HEK293 (cell line): ENCODE results near the gene STK39.

Source experiments
- CTCF ChIA-PET: fragments of 350-600 bp; formaldehyde crosslinking; extraction: SDS; loops from one replicate; lab custom pipeline; 2021; ENCODE audit warnings: antibody characterized with exemption; lab: Yijun Ruan, JAX
- POLR2A ChIA-PET: fragments of 300-600 bp; formaldehyde crosslinking; extraction: SDS; loops from one replicate; lab custom pipeline; 2020; ENCODE audit warnings: antibody characterized with exemption, inconsistent platforms; lab: Yijun Ruan, JAX
- H3K27ac ChIP-seq: fragments of 200-500 bp; sonication (Bioruptor generic); 2 replicates; pipeline ENCODE4 v1.5.1; 2014; ENCODE audit warnings: low read depth, low read length, control low read depth, inconsistent platforms; ENCODE audit errors: extremely low read depth
- H3K36me3 ChIP-seq, 2 experiments: fragments of 200-500 bp in 1 of 2; sonication (Bioruptor generic) in 1 of 2; 1 replicate in 1 of 2; 2 replicates in 1 of 2; pipeline ENCODE4 v1.5.1; 2014 to 2017; ENCODE audit warnings: inconsistent platforms in 2 of 2, low read length in 2 of 2; ENCODE audit not compliant: control insufficient read depth in 2 of 2, insufficient read depth in 1 of 2
- H3K4me1 ChIP-seq: fragments of 200-500 bp; sonication (Bioruptor generic); 2 replicates; pipeline ENCODE4 v1.5.1; 2014; ENCODE audit warnings: mild to moderate bottlenecking, low read length, inconsistent platforms; ENCODE audit not compliant: control insufficient read depth, insufficient read depth
- H3K4me3 ChIP-seq: 2 replicates; pipeline ENCODE4 v1.5.1; 2011; ENCODE audit warnings: low read depth, mild to moderate bottlenecking, control low read depth, low read length, moderate library complexity
- H3K9me3 ChIP-seq: fragments of 200-500 bp; sonication (Bioruptor generic); 2 replicates; pipeline ENCODE4 v1.5.1; 2014; ENCODE audit warnings: low read depth, low read length, inconsistent platforms; ENCODE audit not compliant: control insufficient read depth, insufficient read depth
- GLI2 ChIP-seq: fragments of 450-650 bp; formaldehyde crosslinking; IDR thresholded peaks from 2 replicates; pipeline ENCODE4; 2017; ENCODE audit warnings: missing biosample characterization, missing genetic modification characterization, low read depth, borderline replicate concordance
- GLIS2 ChIP-seq: fragments of 450-650 bp; formaldehyde crosslinking; IDR thresholded peaks from 2 replicates; pipeline ENCODE4 v1.5.1; 2016; ENCODE audit warnings: missing biosample characterization, missing genetic modification characterization
- IKZF3 ChIP-seq: fragments of 450-650 bp; IDR thresholded peaks from 2 replicates; pipeline ENCODE4 v1.5.0; 2018; ENCODE audit warnings: missing biosample characterization, mild to moderate bottlenecking, missing genetic modification characterization, moderate library complexity
- KLF1 ChIP-seq: fragments of 450-650 bp; formaldehyde crosslinking; IDR thresholded peaks from 2 replicates; pipeline ENCODE4 v1.5.1; 2016; ENCODE audit warnings: missing biosample characterization, missing genetic modification characterization
- KLF7 ChIP-seq: fragments of 450-650 bp; formaldehyde crosslinking; IDR thresholded peaks from 2 replicates; pipeline ENCODE4 v1.5.1; 2016; ENCODE audit warnings: missing biosample characterization, missing genetic modification characterization, borderline replicate concordance
- PRDM2 ChIP-seq: fragments of 450-650 bp; formaldehyde crosslinking; IDR thresholded peaks from 2 replicates; pipeline ENCODE4 v1.5.1; 2016; ENCODE audit warnings: missing biosample characterization, missing genetic modification characterization, borderline replicate concordance
- PRDM6 ChIP-seq: fragments of 450-650 bp; formaldehyde crosslinking; IDR thresholded peaks from 2 replicates; pipeline ENCODE4 v1.5.1; 2017; ENCODE audit warnings: missing biosample characterization, missing genetic modification characterization
- SCRT2 ChIP-seq: fragments of 450-650 bp; formaldehyde crosslinking; IDR thresholded peaks from 2 replicates; pipeline ENCODE4 v1.5.1; 2016; ENCODE audit warnings: missing biosample characterization, missing genetic modification characterization
- TRIM28 ChIP-seq: IDR thresholded peaks from 2 replicates; pipeline ENCODE4 v1.6.1; 2011; ENCODE audit warnings: low read length, control low read depth, borderline replicate concordance
- ZNF155 ChIP-seq: fragments of 450-650 bp; formaldehyde crosslinking; IDR thresholded peaks from 2 replicates; pipeline ENCODE4 v1.5.1; 2016; ENCODE audit warnings: missing biosample characterization, missing genetic modification characterization
- ZNF214 ChIP-seq: fragments of 450-650 bp; formaldehyde crosslinking; IDR thresholded peaks from 2 replicates; pipeline ENCODE4 v1.5.1; 2017; ENCODE audit warnings: missing biosample characterization, mild to moderate bottlenecking, missing genetic modification characterization, borderline replicate concordance
- ZNF280C ChIP-seq: fragments of 450-650 bp; formaldehyde crosslinking; IDR thresholded peaks from 2 replicates; pipeline ENCODE4 v1.5.1; 2016; ENCODE audit warnings: missing biosample characterization, missing genetic modification characterization
- ZNF341 ChIP-seq: fragments of 450-650 bp; formaldehyde crosslinking; IDR thresholded peaks from 2 replicates; pipeline ENCODE4; 2016; ENCODE audit warnings: low read depth, missing biosample characterization, missing genetic modification characterization
- ZNF549 ChIP-seq: fragments of 450-650 bp; IDR thresholded peaks from 2 replicates; pipeline ENCODE4 v1.5.1; 2018; ENCODE audit warnings: missing biosample characterization, missing genetic modification characterization, mild to moderate bottlenecking, inconsistent platforms, moderate library complexity
- ZNF585B ChIP-seq: fragments of 450-650 bp; formaldehyde crosslinking; IDR thresholded peaks from 2 replicates; pipeline ENCODE4 v1.5.1; 2016; ENCODE audit warnings: missing biosample characterization, missing genetic modification characterization
- ZNF658 ChIP-seq: fragments of 450-650 bp; formaldehyde crosslinking; IDR thresholded peaks from 2 replicates; pipeline ENCODE4; 2016; ENCODE audit warnings: missing biosample characterization, missing genetic modification characterization
- ZNF785 ChIP-seq: fragments of 450-650 bp; formaldehyde crosslinking; IDR thresholded peaks from 2 replicates; pipeline ENCODE4 v1.5.1; 2016; ENCODE audit warnings: missing biosample characterization, missing genetic modification characterization

The STK39 gene

GRCh38 chr2:168050377-168050776 is 197.0 kb downstream of the STK39 start:
- POLR2A ChIA-PET, result no interaction called here
- no peaks in the 10 kb centered on the region for H3K36me3 ChIP-seq
- TF ChIP-seq SCRT2 (tag by site-specific recombination), result no peak
- no peak for TF ChIP-seq ZNF658 (tag by site-specific recombination)
- no peak for TF ChIP-seq PRDM2 (tag by site-specific recombination)
- TF ChIP-seq, all 188 proteins: peak for 0
- Histone ChIP-seq H3K27ac (no peak overlapping the region), H3K9me3 (no peaks in the 10 kb centered on the region), H3K4me1 (no peaks in the 10 kb centered on the region), H3K4me3 (no peak overlapping the region)
- CTCF ChIA-PET, result no interaction called here

GRCh38 chr2:168049609-168050008 is 197.8 kb downstream of the STK39 start:
- Histone ChIP-seq H3K4me1 (no peaks in the 10 kb centered on the region), H3K9me3 (no peaks in the 10 kb centered on the region), H3K4me3 (no peak overlapping the region), H3K36me3 (no peaks in the 10 kb centered on the region), H3K27ac (no peak overlapping the region)
- POLR2A ChIA-PET, result no interaction called here
- no peak for TF ChIP-seq ZNF155 (tag by site-specific recombination)
- TF ChIP-seq ZNF214, result no peak
- no peak for TF ChIP-seq KLF1 (tag by site-specific recombination)
- no peak for TF ChIP-seq PRDM6 (tag by site-specific recombination)
- CTCF ChIA-PET, result no interaction called here

GRCh38 chr2:168047091-168047690 is 200.2 kb downstream of the STK39 start:
- Histone ChIP-seq H3K9me3 (no peaks in the 10 kb centered on the region), H3K4me3 (no peak overlapping the region), H3K4me1 (no peaks in the 10 kb centered on the region), H3K36me3 (no peaks in the 10 kb centered on the region), H3K27ac (no peak overlapping the region)
- ChIA-PET CTCF (no interaction called here), POLR2A (no interaction called here)
- TF ChIP-seq GLIS2 (tag by site-specific recombination), result no peak
- no peak for TF ChIP-seq ZNF785 (tag by site-specific recombination)
- no peak for TF ChIP-seq TRIM28
- TF ChIP-seq GLI2 (tag by site-specific recombination), result no peak
- no peak for TF ChIP-seq KLF7
- no peak for TF ChIP-seq ZNF585B
- no peak for TF ChIP-seq ZNF549 (tag by site-specific recombination)
- TF ChIP-seq ZNF280C, result no peak
- TF ChIP-seq IKZF3, result no peak
- TF ChIP-seq ZNF341 (tag by site-specific recombination), result no peak
